Uterus (tissue), 4 donors: ENCODE results near the gene CCDC102B. TPM values are rescaled to one million over a fixed set of nuclear protein-coding genes. Genes with fewer than 3 reads are reported as not detected.

Experiments used
- DNase-seq, 2 donors: peaks; one replicate each; pipeline ENCODE4 v3.0.0-alpha.2; 2019 to 2020
- H3K27ac ChIP-seq, 2 donors: fragments of 200-600 bp; sonication (generic); 1 replicate in 1 of 2; 2 replicates in 1 of 2; pipeline ENCODE4 v1.5.1; 2016 to 2018
- H3K27me3 ChIP-seq, 2 donors: fragments of 200-600 bp; sonication (generic); one replicate each; pipeline ENCODE4 v1.5.1; 2018 to 2019; ENCODE audit warnings: control low read depth in 1 of 2
- H3K36me3 ChIP-seq, 2 donors: fragments of 200-600 bp; sonication (generic); one replicate each; pipeline ENCODE4 v1.5.1; 2019; ENCODE audit warnings: control low read depth in 1 of 2
- H3K4me1 ChIP-seq, 2 donors: fragments of 200-600 bp; sonication (generic); one replicate each; pipeline ENCODE4 v1.5.1; 2018 to 2019; ENCODE audit warnings: control low read depth in 1 of 2
- H3K4me3 ChIP-seq, 2 donors: fragments of 200-600 bp; sonication (generic); 1 replicate in 1 of 2; 2 replicates in 1 of 2; pipeline ENCODE4 v1.5.1; 2018 to 2019; ENCODE audit warnings: mild to moderate bottlenecking in 1 of 2
- H3K9me3 ChIP-seq, 2 donors: fragments of 200-600 bp; sonication (generic); one replicate each; pipeline ENCODE4 v1.5.1; 2019; ENCODE audit warnings: control low read depth in 1 of 2
- CTCF ChIP-seq, 4 experiments: fragments of 200-600 bp in 2 of 4; fragments of 450-650 bp in 2 of 4; sonication (generic) in 2 of 4; IDR thresholded peaks; one replicate each; pipeline ENCODE4 v1.5.1; 2016 to 2019; ENCODE audit warnings: antibody characterized with exemption in 4 of 4, mild to moderate bottlenecking in 2 of 4, moderate library complexity in 1 of 4
- POLR2A ChIP-seq, 2 donors: fragments of 450-650 bp; IDR thresholded peaks; one replicate each; pipeline ENCODE4 v1.6.1; 2016; ENCODE audit warnings: antibody characterized with exemption in 2 of 2, mild to moderate bottlenecking in 1 of 2, moderate library complexity in 1 of 2
- intact Hi-C: fragments of 100-400 bp; cut with DNase I; formaldehyde crosslinking; loops from one replicate; pipeline ENCODE4 v1.15.1; 2023; ENCODE audit warnings: low total_unique reads
- total RNA-seq, 4 donors: library from RNA; depleted of rRNA in 3 of 4; stranded (reverse); fragments of >200 nt in 3 of 4; gene quantifications; one replicate each; pipeline versions ENCODE4 v1.1.0 to v1.2.4, GENCODE V29; 2014 to 2023
- donor health status: DM: yes; HTN: yes; CAD: no.

Gene CCDC102B
- total RNA-seq, 4 donors from 2014 or later = 0.77 to 39.7 (median 3.2) TPM; not detected in 1

GRCh38 chr18:68972176-68972575, 174.3 kb downstream of the CCDC102B start:
- Histone ChIP-seq H3K4me3 (no peak overlapping the region), H3K27me3 (no peaks in the 10 kb centered on the region), H3K36me3 (no peaks in the 10 kb centered on the region), H3K27ac (no peak overlapping the region), H3K4me1 (no peaks in the 10 kb centered on the region), H3K9me3 (no peaks in the 10 kb centered on the region)
- TF ChIP-seq POLR2A (IDR thresholded peaks at IDR 0.05) (no peak), CTCF (IDR thresholded peaks at IDR 0.05) (no peak)
- intact Hi-C loops = no loop called here
- DNase-seq = no peak

GRCh38 chr18:68979737-68980136, 181.9 kb downstream of the CCDC102B start:
- Histone ChIP-seq H3K36me3 (no peaks in the 10 kb centered on the region), H3K9me3 (no peaks in the 10 kb centered on the region), H3K4me1 (no peaks in the 10 kb centered on the region), H3K27me3 (no peaks in the 10 kb centered on the region), H3K4me3 (no peak overlapping the region), H3K27ac (no peak overlapping the region)
- TF ChIP-seq POLR2A (IDR thresholded peaks at IDR 0.05) (no peak), CTCF (IDR thresholded peaks at IDR 0.05) (no peak)
- no peak for DNase-seq
- intact Hi-C loops = no loop called here

GRCh38 chr18:68983126-68983525, 185.2 kb downstream of the CCDC102B start:
- no peak for DNase-seq
- Histone ChIP-seq H3K27ac (no peak overlapping the region), H3K4me1 (no peaks in the 10 kb centered on the region), H3K9me3 (peaks cover 0 to 5% of the 10 kb centered on the region in 2 donors), H3K36me3 (no peaks in the 10 kb centered on the region), H3K27me3 (no peaks in the 10 kb centered on the region), H3K4me3 (no peak overlapping the region)
- TF ChIP-seq POLR2A (IDR thresholded peaks at IDR 0.05) (no peak), CTCF (IDR thresholded peaks at IDR 0.05) (no peak)
- intact Hi-C loops = no loop called here

DNA sequence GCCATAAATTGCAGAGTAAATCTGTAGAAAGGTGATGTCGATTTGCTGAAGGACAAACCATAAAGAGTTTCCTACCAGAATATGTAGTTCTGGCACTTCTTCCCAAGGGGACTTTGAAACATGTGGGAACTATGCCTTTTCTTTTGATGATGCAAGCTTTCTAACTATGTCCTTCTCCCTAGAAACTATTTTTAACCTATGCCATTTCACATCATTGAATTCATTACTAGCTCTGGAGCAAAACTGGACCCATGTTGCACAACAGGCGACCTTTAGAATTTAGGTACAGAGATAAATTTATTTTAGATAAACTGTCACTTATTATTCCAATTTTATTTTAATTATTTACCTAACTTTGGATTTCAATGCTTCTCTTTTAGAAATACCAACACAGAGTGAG, 186.5 kb downstream of the CCDC102B start:
- intact Hi-C loops = no loop called here
- TF ChIP-seq CTCF (IDR thresholded peaks at IDR 0.05) = no peak
- no peak for TF ChIP-seq POLR2A (IDR thresholded peaks at IDR 0.05)
- no peak overlapping the region for H3K27ac ChIP-seq
- no peak for DNase-seq
- no peaks in the 10 kb centered on the region for H3K27me3 ChIP-seq
- H3K36me3 ChIP-seq = no peaks in the 10 kb centered on the region
- H3K4me1 ChIP-seq = no peaks in the 10 kb centered on the region
- no peak overlapping the region for H3K4me3 ChIP-seq
- H3K9me3 ChIP-seq = peaks cover 0 to 5% of the 10 kb centered on the region in 2 donors

GRCh38 chr18:68985172-68985820, 187.4 kb downstream of the CCDC102B start:
- Histone ChIP-seq H3K4me3 (no peak overlapping the region), H3K27ac (no peak overlapping the region), H3K36me3 (no peaks in the 10 kb centered on the region), H3K4me1 (no peaks in the 10 kb centered on the region), H3K9me3 (peaks cover 0 to 5% of the 10 kb centered on the region in 2 donors), H3K27me3 (no peaks in the 10 kb centered on the region)
- no peak for TF ChIP-seq POLR2A (IDR thresholded peaks at IDR 0.05)
- no peak for DNase-seq
- intact Hi-C loops = no loop called here

DNA sequence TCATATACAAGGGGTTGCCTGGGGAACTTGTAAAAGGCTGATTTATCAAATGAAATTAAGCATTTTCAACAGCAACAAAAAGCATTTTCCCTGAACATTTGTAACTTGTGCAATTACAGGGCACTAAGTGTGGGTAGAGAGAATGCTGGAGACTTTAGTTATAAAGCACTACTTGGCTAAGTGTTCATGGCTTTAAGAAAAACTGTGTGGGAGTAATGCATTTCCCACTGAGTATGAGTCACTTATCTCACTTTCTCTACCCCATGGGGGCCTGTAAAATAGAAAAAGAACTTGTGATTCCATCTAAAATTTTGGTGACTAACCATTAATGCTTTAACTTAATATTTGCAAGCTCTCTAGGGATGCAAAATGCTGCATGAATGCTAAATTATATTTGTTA, 193.4 kb downstream of the CCDC102B start:
- TF ChIP-seq POLR2A (IDR thresholded peaks at IDR 0.05) (no peak), CTCF (IDR thresholded peaks at IDR 0.05) (no peak)
- Histone ChIP-seq H3K4me3 (no peak overlapping the region), H3K27me3 (no peaks in the 10 kb centered on the region), H3K9me3 (peaks cover 0 to 5% of the 10 kb centered on the region in 2 donors), H3K4me1 (no peaks in the 10 kb centered on the region), H3K27ac (no peak overlapping the region), H3K36me3 (no peaks in the 10 kb centered on the region)
- DNase-seq = no peak
- intact Hi-C loops = no loop called here
